ENCODE results near the gene CD81. TPM values are rescaled to one million over a fixed set of nuclear protein-coding genes. Genes with fewer than 3 reads are reported as not detected.

CD81 gene
- total RNA-seq, 1 experiment from 2014 or later = 416 TPM

GRCh38 chr11:2423157-2424025, 46.3 kb downstream of the CD81 start:
- DNase-seq (ENCODE audit: low read depth, low spot score) (no peak), ATAC-seq (no peak)
- in situ Hi-C loops (cut with HindIII; ENCODE audit: low pct_unique_long_range_greater_than_20kb, low sequenced_read_pairs) (no loop called here), intact Hi-C loops (cut with micrococcal nuclease; ENCODE audit: unreplicated experiment) (no loop called here)
- Histone ChIP-seq H3K4me3 (ENCODE audit: low read depth in 2 of 2, low read length in 2 of 2) (no peak overlapping the region), H3K36me3 (ENCODE audit: control insufficient read depth, insufficient read depth, low read length) (no peaks in the 10 kb centered on the region), H3K9me3 (ENCODE audit: control insufficient read depth, insufficient read depth, low read depth, low read length) (no peaks in the 10 kb centered on the region), H3K4me1 (ENCODE audit: control insufficient read depth, insufficient read depth, low read length) (peaks cover 7% of the 10 kb centered on the region; the same call in 1 of the 2 replicates), H3K27me3 (ENCODE audit: control insufficient read depth, insufficient read depth, low read length) (no peaks in the 10 kb centered on the region), H3K27ac (ENCODE audit: low read length) (no peak overlapping the region)
- ChIA-PET CTCF (interaction anchor here (0.6 to 6.3 kb wide), 3 partner anchors 118 to 436 kb away, joined by 3 to 102 read pairs (median 3); no protein-coding TSS in a partner anchor), POLR2A (no interaction called here)
- BruUV-seq (replicated peaks) = no TSS peak
- TF ChIP-seq CTCF (IDR thresholded peaks at IDR 0.05) = no peak
- TF ChIP-seq TCF7L2 (IDR thresholded peaks at IDR 0.05; ENCODE audit: low read depth, low read length) = no peak
- no peak for TF ChIP-seq POLR2AphosphoS5 (IDR thresholded peaks at IDR 0.05; ENCODE audit: low read depth, low read length)
- no peak for TF ChIP-seq SIN3A (IDR thresholded peaks at IDR 0.05; ENCODE audit: borderline replicate concordance, insufficient read depth, low read depth, low read length)
- no peak for TF ChIP-seq REST (IDR thresholded peaks at IDR 0.05; ENCODE audit: insufficient read depth in 1 of 2, low read depth in 2 of 2, low read length in 1 of 2)

GRCh38 chr11:2424811-2425495, 47.8 kb downstream of the CD81 start:
- ChIA-PET CTCF (no interaction called here), POLR2A (no interaction called here)
- no TSS peak for BruUV-seq (replicated peaks)
- Histone ChIP-seq H3K27me3 (ENCODE audit: control insufficient read depth, insufficient read depth, low read length) (no peaks in the 10 kb centered on the region), H3K4me1 (ENCODE audit: control insufficient read depth, insufficient read depth, low read length) (peaks cover 6% of the 10 kb centered on the region; the same call in 1 of the 2 replicates), H3K4me3 (ENCODE audit: low read depth in 2 of 2, low read length in 2 of 2) (no peak overlapping the region), H3K27ac (ENCODE audit: low read length) (no peak overlapping the region), H3K36me3 (ENCODE audit: control insufficient read depth, insufficient read depth, low read length) (no peaks in the 10 kb centered on the region), H3K9me3 (ENCODE audit: control insufficient read depth, insufficient read depth, low read depth, low read length) (no peaks in the 10 kb centered on the region)
- intact Hi-C loops (cut with micrococcal nuclease; ENCODE audit: unreplicated experiment) = loop anchor here (5.0 kb wide), 1 partner anchor 462 kb away; the partner anchor contains the start of gene CDKN1C
- ATAC-seq = no peak
- no peak for TF ChIP-seq REST (IDR thresholded peaks at IDR 0.05; ENCODE audit: insufficient read depth in 1 of 2, low read depth in 2 of 2, low read length in 1 of 2)
- no peak for TF ChIP-seq POLR2AphosphoS5 (IDR thresholded peaks at IDR 0.05; ENCODE audit: low read depth, low read length)
- no peak for TF ChIP-seq CTCF (IDR thresholded peaks at IDR 0.05)
- no peak for TF ChIP-seq TCF7L2 (IDR thresholded peaks at IDR 0.05; ENCODE audit: low read depth, low read length)
- no peak for TF ChIP-seq SIN3A (IDR thresholded peaks at IDR 0.05; ENCODE audit: borderline replicate concordance, insufficient read depth, low read depth, low read length)
- in situ Hi-C loops (cut with HindIII; ENCODE audit: low pct_unique_long_range_greater_than_20kb, low sequenced_read_pairs) = no loop called here
- no peak for DNase-seq (ENCODE audit: low read depth, low spot score)
